ENCODE data around the gene GH1.
"Not testable (repeated sequence)": the region's sequence is repeated elsewhere in the genome, so short reads cannot be mapped to it uniquely, and the experiment has no call there.

Gene GH1

DNA sequence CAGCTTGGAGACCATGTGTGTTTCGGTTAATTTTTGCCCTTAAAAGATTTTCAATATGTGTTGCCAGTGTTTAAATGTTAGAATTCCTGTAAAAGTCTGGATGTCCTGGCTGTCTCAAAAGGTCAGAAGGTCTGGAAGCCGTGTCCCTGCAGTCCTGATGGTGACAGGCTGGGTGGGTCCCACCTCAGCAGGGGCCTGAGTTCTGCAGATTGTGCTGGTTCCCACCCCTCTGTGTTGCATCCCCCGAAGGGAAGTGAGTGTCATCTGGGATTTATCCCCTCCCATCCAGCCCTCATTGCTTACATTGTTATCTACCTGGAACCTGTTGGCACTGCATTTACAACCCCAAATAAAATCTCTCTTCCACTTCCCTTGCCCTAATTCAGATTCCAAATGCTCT lies 24.6 kb downstream of the GH1 start:
- not testable (repeated sequence) for DNase-seq

DNA sequence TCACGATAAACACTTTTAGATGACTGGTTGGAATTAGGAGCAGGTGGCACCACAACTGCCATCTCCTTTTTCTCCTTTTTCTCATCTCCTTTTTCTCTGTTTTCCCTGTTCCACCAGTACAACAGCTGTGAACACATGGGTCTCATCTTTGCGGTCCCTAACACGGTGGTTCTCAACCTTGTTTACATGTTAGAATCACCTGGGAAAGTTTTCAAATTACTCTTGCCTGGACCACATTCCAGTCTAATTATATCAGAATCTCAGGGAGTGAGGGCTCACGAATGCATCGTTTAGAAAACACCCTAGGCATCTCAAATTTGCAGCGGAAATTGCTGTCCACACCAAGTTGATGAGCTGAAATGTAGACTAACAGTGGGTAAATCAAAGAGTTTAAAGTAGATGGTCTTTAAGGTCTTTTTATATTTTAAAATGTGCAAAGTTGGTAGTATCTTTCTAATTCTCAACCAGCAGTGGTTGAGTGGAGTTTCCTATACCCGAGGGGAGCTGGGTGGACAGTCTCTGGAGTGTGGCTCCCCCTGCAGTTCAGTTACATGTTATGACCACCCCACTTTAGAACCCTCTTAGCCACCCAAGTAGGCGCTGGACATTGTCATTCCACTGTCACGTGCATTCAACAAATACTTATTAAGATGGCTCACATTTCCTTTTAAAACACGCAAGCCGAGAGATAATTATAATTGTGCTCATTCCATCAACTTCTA lies 26.2 kb downstream of the GH1 start:
- DNase-seq = not testable (repeated sequence)

DNA sequence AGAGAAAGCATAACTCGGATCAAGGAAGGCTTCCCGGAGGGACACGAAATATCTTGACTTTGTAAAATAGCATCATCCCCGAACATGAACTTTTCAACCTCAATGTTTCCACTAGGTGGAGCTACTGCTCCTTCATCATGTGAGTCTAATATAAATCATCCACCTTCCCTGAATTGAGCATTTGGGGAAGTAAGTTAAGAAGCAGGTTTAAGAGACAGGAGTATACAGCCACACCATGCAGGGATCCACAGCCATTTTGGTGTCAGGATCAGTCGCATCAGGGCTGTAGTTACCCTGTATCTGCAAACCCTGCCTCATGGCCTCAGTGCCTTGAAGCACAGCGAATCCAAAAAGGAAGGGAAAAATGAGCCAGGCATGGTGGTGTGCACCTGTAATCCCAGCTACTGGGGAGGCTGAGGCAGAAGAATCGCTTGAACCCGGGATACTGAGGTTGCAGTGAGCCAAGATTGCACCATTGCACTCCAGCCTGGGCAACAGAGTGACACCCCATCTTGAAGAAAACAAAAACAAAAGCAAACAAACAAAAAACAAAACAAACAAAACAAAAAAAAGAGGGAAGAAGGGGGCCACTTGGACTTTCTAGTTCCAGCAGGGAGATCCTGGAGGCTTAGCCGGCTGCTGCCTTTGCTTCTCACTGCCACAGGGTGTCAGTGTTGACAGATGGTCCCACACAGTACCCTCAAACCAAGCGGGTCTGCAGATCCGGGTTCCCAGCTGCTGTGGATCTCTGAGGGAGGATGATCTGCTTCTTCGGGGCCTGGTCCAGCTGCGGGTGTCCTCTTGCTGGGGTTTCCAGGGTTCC lies 29.4 kb downstream of the GH1 start:
- DNase-seq = peak; percentile 57

DNA sequence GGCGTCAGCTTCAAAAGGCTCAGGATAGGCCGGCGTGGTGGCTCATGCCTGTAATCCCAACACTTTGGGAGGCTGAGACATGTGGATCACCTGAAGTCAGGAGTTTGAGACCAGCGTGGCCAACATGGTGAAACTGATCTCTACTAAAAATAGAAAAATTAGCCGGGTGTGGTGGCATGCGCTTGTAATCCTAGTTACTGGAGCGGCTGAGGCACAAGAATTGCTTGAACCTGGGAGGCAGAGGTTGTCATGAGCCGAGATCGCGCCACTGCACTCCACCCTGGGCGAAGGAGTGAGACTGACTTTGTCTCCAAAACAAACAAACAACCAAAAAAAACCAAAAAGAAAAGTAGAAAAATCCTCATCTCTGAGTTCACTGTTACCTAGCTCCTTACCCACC lies 33.5 kb downstream of the GH1 start:
- not testable (repeated sequence) for DNase-seq

DNA sequence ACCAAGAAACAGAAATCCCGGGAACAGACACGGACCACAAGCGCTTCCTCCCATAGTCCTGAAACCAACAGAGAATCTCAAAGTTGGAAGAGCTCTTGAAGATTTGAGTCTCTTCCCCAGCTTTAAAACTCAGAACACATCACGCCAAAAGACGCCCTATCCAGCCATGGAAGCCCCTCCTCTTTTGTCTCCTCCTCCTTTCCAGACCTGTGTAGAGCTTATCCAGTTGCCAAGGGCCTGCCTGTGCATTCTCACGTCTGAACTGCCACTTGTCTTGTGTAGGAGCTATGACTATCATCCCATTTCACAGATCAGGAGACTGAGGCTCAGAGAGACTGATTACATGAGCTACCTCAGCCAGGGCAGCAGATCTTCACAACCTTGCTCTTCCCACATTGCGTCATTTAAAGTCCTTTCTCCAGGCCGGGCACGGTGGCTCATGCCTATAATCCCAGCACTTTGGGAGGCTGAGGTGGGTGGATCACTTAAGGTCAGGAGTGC lies 36.0 kb downstream of the GH1 start:
- not testable (repeated sequence) for DNase-seq

DNA sequence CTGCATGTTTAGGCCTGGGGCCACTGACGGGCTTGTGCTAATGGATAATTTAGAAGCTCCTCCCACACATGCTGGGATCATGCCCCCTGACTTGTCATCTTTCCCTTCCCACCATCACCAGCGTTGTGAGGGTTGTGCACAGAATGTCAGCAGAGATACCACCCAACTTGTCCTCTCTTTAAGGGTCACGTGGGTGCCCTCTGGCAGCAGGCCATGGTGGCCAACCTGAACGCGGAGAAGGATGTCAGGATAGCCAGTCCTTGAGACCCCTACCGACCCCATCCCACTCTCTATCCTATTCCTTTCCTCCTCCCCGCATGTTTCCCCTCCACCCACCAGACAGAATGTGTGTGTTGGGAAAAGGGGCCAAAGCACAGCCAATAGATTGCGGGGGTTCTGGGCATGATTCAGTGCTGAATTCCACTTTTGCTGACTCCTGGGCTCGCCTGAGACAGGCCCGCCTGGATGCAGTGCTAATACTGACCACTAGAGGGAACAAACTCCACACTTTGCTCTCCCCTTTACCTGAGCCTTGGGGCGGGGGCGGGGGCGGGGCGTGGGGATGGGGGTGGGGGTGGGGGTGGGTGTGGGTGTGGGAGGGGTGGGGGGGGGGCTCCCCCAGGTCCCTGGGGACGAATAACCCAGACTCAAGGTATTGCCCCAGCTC lies 36.6 kb downstream of the GH1 start, which contains the start of gene GH2:
Gene GH2 (minus strand): TSS at position 10 of the 667 bp plus-strand sequence. CDS start 143 bp downstream, outside the sequence.
- DNase-seq = peak; percentile 69

DNA sequence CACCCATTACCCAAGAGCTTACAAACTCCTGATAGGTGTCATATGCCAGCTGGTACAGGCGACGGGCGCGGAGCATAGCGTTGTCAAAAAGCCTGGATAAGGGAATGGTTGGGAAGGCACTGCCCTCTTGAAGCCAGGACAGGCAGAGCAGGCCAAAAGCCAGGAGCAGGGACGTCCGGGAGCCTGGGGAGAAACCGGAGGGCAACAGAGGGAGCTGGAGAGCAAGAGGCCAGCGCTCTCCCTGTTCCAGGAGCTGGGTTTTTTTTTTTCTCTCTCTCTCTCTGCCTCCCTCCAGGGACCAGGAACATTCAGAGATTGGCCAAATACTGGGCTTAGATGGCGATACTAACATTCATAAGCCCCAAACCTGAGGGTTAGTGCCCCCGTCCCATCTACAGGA lies 37.3 kb downstream of the GH1 start:
- not testable (repeated sequence) for DNase-seq

DNA sequence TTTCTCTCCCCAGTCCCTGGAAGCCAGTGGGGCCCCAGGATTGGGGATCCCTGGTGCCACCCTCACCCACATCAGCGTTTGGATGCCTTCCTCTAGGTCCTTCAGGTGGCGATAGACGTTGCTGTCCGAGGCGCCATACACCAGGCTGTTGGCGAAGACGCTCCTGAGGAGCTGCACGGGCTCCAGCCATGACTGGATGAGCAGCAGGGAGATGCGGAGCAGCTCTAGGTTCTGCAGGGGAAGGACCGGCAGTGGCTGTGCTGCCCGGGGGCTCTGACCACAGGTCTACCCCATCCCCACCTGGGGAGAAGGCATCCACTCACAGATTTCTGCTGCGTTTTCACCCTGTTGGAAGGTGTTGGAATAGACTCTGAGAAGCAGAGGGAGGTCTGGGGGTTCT lies 37.9 kb downstream of the GH1 start:
- no peak for DNase-seq

DNA sequence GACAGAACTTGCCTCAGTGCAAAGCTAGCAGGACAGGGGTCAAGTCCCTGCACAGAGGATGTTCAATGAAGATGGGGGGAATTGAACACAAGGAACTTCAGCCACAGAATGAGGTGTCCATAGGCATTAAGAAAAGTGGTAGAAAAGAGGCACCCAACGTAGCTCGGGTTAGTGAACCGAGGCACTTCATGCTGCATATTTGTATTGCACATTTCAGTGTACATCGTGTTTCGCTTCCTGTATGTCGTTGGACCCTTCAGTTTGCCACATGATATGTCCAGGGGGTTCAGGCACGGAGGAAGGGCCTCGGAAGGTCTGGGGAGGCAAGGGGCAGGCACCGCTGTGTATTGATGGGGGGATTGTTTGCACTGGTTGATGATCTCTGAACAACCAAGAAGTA lies 40.2 kb downstream of the GH1 start:
- not testable (repeated sequence) for DNase-seq

DNA sequence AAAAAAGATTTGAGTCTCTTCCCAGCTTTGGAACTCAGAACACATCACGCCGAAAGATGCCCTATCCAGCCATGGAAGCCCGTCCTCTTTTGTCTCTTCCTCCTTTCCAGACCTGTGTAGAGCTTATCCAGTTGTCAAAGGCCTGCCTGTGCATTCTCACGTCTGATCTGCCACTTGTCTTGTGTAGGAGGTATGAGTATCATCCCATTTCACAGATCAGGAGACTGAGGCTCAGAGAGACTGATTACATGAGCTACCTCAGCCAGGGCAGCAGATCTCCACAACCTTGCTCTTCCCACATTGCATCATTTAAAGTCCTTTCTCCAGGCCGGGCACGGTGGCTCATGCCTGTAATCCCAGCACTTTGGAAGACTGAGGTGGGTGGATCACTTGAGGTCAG lies 43.9 kb downstream of the GH1 start:
- DNase-seq = not testable (repeated sequence)

DNA sequence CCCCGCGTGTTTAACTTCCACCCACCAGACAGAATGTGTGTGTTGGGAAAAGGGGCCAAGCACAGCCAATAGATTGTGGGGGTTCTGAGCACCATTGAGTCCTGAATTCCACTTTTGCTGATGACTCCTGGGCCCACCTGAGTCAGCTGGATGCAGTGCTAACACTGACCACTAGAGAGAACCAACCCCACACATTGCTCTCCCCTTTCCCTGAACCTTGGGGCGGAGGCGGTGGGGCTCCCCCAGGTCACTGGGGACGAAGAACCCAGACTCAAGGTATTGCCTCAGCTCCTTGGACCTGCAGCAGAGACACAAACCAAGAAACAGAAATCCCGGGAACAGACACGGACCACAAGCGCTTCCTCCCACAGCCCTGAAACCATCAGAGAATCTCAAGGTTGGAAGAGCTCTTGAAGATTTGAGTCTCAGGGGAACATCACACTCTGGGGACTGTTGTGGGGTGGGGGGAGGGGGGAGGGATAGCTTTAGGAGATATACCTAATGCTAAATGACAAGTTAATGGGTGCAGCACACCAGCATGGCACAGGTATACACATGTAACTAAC lies 44.5 kb downstream of the GH1 start:
- DNase-seq = not testable (repeated sequence)

DNA sequence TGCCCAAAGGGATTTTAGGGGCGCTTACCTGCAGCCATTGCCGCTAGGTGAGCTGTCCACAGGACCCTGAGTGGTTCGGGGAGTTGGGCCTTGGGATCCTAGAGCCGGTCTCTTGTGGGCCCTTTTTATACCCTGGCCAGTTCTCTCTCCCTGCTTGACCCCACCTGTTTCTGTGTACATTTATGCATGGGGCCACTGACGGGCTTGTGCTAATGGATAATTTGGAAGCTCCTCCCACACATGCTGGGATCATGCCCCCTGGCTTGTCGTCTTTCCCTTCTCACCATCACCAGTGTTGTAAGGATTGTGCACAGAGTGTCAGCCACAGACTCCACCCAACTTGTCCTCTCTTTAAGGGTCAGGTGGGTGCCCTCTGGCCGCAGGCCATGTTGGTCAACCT lies 45.1 kb downstream of the GH1 start, which contains the start of gene CSH2:
Gene CSH2 (minus strand): TSS at position 101 of the 400 bp plus-strand sequence. CDS start 63 bp downstream, at position 38.
- not testable (repeated sequence) for DNase-seq

DNA sequence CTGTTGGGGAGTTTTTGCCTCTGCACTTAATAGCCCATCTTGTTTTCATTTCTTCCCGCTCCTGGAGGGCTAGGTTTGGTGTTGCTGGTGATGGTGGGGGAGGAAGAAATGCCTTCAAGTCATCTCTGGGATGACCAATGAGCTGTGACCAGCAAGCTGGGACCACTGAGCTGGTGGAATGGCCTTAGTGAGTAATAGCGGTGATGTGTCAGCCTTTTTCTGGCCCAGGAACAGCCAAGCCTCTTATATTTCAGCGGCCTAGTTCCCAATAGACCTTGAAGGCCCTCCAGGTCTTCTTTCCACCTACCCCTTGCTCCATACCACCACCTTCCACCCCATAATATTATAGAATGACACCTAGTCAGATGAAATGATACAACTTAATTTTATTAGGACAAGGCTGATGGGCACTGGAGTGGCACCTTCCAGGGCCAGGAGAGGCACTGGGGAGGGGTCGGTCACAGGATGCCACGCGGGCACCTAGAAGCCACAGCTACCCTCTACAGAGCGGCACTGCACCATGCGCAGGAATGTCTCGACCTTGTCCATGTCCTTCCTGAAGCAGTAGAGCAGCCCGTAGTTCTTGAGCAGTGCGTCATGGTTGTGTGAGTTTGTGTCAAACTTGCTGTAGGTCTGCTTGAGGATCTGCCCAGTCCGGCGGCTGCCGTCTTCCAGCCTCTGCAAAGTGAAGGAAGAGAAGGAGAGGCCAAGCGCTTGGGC lies 46.8 kb downstream of the GH1 start:
- not testable (repeated sequence) for DNase-seq

DNA sequence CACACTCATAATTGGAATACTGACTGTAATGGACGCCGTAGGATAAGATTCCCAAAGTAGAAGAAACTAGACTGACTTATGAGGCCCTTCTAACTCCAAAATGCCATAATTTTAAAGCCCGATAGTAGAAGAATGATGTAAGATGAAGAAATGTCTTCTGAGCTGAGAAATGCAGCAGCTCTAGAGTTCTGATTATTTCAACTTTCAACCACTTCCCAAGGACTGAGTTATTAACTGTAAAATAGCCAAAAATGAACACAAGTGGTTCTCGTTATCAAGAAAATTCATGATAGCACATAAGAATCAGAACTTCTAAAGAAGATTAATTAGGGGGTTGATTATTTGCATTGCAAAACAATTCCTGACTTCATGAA lies 48.4 kb downstream of the GH1 start:
- DNase-seq = not testable (repeated sequence)

DNA sequence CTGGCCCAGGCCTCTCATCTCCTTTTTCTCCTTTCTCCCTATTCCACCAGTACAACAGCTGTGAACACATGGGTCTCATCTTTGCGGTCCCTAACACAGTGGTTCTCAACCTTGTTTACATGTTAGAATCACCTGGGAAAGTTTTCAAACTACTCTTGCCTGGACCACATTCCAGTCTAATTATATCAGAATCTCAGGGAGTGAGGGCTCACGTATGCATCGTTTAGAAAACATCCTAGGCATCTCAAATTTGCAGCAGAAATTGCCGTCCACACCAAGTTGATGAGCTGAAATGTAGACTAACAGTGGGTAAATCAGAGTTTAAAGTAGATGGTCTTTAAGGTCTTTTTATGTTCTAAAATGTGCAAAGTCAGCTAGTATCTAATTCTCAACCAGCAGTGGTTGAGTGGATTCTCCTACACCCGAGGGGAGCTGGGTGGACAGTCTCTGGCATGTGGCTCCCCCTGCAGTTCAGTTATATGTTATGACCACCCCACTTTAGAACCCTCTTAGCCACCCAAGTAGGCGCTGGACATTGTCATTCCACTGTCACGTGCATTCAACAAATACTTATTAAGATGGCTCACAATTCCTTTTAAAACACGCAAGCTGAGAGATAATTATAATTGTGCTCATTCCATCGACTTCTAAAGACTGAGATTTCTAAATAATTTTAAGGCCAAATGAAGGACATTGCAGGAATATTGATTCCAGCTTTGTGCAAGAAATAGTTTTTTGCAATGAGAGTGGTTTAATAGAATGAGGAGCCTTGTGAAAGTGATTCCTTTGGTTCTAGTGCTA lies 48.9 kb downstream of the GH1 start:
- peak; percentile 13 for DNase-seq

Measured in hematopoietic multipotent progenitor cell treated with erythropoietin and hydrocortisone succinate and interleukin-3 and kit ligand, for 4 days (in vitro differentiated cells).